Muscle of leg (tissue), 11 donors: Measurements from ENCODE around the gene TRABD2B. TPM values are rescaled to one million over a fixed set of nuclear protein-coding genes. Genes with fewer than 3 reads are reported as not detected.

Source experiments
- DNase-seq: peaks from one replicate; pipeline ENCODE4 v3.0.0; 2013
- H3K27ac ChIP-seq: one replicate; pipeline ENCODE4 v1.5.1; 2013; ENCODE audit warnings: mild to moderate bottlenecking, low read length, control low read depth
- H3K27me3 ChIP-seq: one replicate; pipeline ENCODE4 v1.6.1; 2013; ENCODE audit warnings: low read length; ENCODE audit not compliant: control insufficient read depth, insufficient read depth
- H3K36me3 ChIP-seq: one replicate; pipeline ENCODE4 v1.6.1; 2013; ENCODE audit warnings: low read length; ENCODE audit not compliant: control insufficient read depth, insufficient read depth
- H3K4me1 ChIP-seq: one replicate; pipeline ENCODE4 v1.6.1; 2013; ENCODE audit warnings: low read length; ENCODE audit not compliant: control insufficient read depth, insufficient read depth
- H3K4me3 ChIP-seq: one replicate; pipeline ENCODE4 v1.5.1; 2013; ENCODE audit warnings: low read length, control low read depth
- H3K9me3 ChIP-seq: replicated peaks from 2 replicates; pipeline ENCODE4 v1.6.1; 2013; ENCODE audit warnings: low read depth, low read length; ENCODE audit not compliant: control insufficient read depth
- WGBS: methylation state at CpG from one replicate; pipeline ENCODE4 v1.1.5; 2013; ENCODE audit warnings: missing lambda C conversion rate; ENCODE audit not compliant: insufficient coverage; 5-methylcytosine and 5-hydroxymethylcytosine counted together
- polyA plus RNA-seq, 8 donors: library from polyadenylated mRNA; unstranded; fragments of 120-200 nt; gene quantifications; one replicate each; pipeline versions ENCODE4 v1.2.1 to v1.2.3, GENCODE V29; 2013; ENCODE audit warnings: inconsistent platforms in 1 of 8, low replicate concordance in 1 of 8; ENCODE audit not compliant: insufficient read length in 8 of 8, insufficient read depth in 1 of 8
- total RNA-seq: library from RNA; stranded (reverse); fragments of 120-200 nt; gene quantifications from one replicate; pipeline ENCODE4 v1.2.4, GENCODE V29; 2013

Gene TRABD2B
- total and polyA plus RNA-seq, 9 donors: 1.1 to 7.0 (median 4.4) TPM

- Histone ChIP-seq H3K4me3 (no peak overlapping the region), H3K9me3 (no peaks in the 10 kb centered on the region), H3K27me3 (peaks cover 4% of the 10 kb centered on the region), H3K36me3 (no peaks in the 10 kb centered on the region), H3K27ac (no peak overlapping the region), H3K4me1 (peaks cover 6% of the 10 kb centered on the region)
- WGBS: 90% methylated on average over 2 of the region's 3 CpGs
- DNase-seq: no peak
Observed at GRCh38 chr1:47953661-47954060, 43.5 kb downstream of the TRABD2B start.

- peaks cover 6% of the 10 kb centered on the region for H3K4me1 ChIP-seq
- H3K36me3 ChIP-seq: no peaks in the 10 kb centered on the region
- peaks cover 4% of the 10 kb centered on the region for H3K27me3 ChIP-seq
- DNase-seq: no peak
- no peak overlapping the region for H3K27ac ChIP-seq
- 76% methylated on average over 6 of the region's 6 CpGs for WGBS
- no peaks in the 10 kb centered on the region for H3K9me3 ChIP-seq
- no peak overlapping the region for H3K4me3 ChIP-seq
Observed at GRCh38 chr1:47951545-47952235, 45.5 kb downstream of the TRABD2B start.

DNA sequence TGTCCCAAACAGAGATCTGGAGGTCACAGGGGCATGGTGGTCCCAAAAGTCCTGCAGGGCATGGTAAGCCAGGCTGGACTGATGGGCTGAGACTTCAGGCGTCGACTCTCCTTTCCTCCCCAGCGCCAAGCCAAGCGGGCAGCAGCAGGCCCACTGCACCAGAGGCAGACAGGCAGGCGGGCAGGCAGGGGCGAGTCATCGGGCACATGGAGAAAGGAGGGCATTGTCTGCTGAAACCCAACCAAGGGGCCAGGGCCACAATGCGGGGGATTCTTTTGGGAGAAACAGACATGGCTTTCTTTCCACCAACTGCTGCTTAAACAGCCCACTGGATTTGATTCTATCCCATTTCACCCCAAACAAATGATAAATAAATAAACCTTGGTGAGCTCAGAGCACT lies 46.2 kb downstream of the TRABD2B start:
- Histone ChIP-seq H3K27ac (no peak overlapping the region), H3K36me3 (no peaks in the 10 kb centered on the region), H3K4me3 (no peak overlapping the region), H3K27me3 (peaks cover 4% of the 10 kb centered on the region), H3K4me1 (peaks cover 6% of the 10 kb centered on the region), H3K9me3 (no peaks in the 10 kb centered on the region)
- no peak for DNase-seq
- WGBS: 88% methylated on average over 2 of the region's 8 CpGs

DNA sequence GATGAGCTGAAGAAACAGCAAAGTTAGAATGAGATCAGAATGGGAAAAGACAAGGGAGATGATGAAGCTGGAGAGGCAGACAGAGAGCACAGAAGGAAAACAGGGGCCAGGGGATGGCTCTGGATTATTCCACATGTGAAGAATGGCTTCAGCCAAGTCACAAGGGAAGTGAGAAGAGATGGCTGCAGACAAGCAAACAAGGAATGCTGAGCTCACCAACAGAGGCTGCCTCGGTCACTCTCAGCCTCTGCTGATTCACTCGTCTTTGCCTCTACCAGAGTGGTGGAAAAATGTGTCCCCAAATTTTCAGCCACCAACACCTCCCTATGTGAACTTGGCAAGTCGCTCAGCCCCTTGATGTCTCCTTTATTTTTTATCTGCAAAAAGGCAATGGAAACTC lies 46.7 kb downstream of the TRABD2B start:
- 69% methylated on average over 2 of the region's 3 CpGs for WGBS
- H3K27ac ChIP-seq: no peak overlapping the region

DNA sequence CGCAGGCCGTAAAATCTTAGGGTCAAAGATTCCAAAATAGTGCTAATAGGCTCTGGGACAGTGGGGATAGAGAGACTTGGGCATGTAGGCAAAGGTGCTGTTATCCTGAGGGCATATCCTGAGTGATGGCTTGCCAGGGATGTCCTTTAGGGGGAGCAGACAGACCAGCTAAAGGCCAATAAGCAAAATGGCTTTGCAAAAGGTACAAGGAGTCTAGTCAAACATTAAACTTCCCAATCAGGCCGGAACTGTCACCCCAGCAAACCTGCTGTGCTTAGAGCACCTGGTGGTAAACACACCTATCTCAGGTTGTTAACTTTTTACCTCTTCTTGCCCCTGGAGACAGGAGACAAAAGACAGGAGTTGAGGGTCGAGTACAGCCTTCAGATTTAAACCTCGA lies 49.1 kb downstream of the TRABD2B start:
- H3K9me3 ChIP-seq: no peaks in the 10 kb centered on the region
- no peak for DNase-seq
- no peak overlapping the region for H3K27ac ChIP-seq
- 80% methylated on average over 2 of the region's 5 CpGs for WGBS
- H3K4me1 ChIP-seq: peaks cover 11% of the 10 kb centered on the region
- H3K36me3 ChIP-seq: no peaks in the 10 kb centered on the region
- no peak overlapping the region for H3K4me3 ChIP-seq
- no peaks in the 10 kb centered on the region for H3K27me3 ChIP-seq

More for the DNA sequence above, 46.7 kb downstream of the TRABD2B start:
- Histone ChIP-seq H3K4me3 (no peak overlapping the region), H3K9me3 (no peaks in the 10 kb centered on the region), H3K4me1 (peaks cover 6% of the 10 kb centered on the region), H3K36me3 (no peaks in the 10 kb centered on the region), H3K27me3 (peaks cover under 1% of the 10 kb centered on the region)
- DNase-seq: peak; percentile 75

DNA sequence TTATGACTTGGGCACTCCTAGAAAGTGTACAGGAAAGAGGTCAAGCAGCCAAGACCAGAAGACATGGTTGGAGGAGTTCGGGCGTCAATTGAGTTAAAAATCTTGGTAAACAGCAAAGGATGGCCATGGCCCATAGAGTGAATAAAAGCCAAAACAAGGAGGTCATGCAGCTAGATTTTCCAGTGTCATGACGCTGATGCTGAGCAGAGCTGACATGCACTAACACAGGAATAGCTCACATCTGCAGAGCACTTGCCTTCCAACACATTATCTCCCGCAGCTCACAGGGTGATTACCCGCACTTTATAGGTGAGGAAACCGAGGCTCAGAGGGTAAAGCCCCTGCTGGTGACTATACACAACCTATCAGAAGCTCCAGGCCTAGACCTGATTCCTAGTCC lies 49.7 kb downstream of the TRABD2B start:
- no peaks in the 10 kb centered on the region for H3K9me3 ChIP-seq
- 81% methylated on average over 6 of the region's 6 CpGs for WGBS
- no peak for DNase-seq
- H3K27me3 ChIP-seq: no peaks in the 10 kb centered on the region
- H3K4me1 ChIP-seq: peaks cover 11% of the 10 kb centered on the region
- no peak overlapping the region for H3K4me3 ChIP-seq
- no peaks in the 10 kb centered on the region for H3K36me3 ChIP-seq
- H3K27ac ChIP-seq: no peak overlapping the region

DNA sequence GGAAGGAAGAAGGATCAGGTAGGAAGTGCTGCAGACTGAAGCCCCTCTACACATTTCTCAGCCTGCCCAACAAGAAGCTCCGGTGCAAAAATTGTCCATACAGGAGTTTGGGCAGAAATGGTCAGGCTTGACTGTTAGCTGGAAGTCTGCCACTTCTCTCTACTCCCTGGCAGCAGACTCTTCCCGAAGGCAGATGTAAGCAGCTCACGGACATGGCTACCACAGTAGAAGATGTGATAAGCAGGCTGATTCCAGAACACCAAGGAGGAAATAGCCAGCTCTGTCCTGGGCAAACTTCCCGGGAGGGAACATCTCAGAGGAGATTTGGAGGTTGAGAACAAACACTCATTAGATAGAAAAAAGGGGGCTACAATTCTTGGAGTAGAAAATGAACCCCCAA lies 52.6 kb downstream of the TRABD2B start:
- peaks cover 13% of the 10 kb centered on the region for H3K4me1 ChIP-seq
- WGBS: 89% methylated on average over 1 of the region's 4 CpGs
- no peaks in the 10 kb centered on the region for H3K9me3 ChIP-seq
- no peak overlapping the region for H3K27ac ChIP-seq
- peak; percentile 40 for DNase-seq
- H3K36me3 ChIP-seq: no peaks in the 10 kb centered on the region
- H3K27me3 ChIP-seq: peaks cover 2% of the 10 kb centered on the region
- H3K4me3 ChIP-seq: no peak overlapping the region

DNA sequence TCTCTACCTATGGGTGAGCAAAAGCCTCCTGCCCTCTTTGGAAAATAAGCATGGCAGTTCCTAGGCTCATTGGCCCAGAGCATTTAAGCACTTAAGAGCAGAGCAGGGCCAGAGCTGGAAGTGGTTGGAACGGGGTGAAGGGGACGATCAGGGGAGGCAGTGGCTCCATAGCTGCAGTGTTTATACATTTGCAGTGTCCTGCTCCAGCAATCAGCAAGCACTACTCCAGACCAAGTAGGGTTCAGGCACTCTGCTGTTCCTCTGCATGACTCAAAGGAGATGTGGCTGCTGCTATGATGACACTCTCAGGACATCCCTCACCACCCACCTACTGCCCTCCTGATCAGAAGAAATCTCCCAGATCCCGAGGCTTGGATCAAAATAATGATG lies 55.0 kb downstream of the TRABD2B start:
- H3K9me3 ChIP-seq: no peaks in the 10 kb centered on the region
- 52% methylated on average over 2 of the region's 3 CpGs for WGBS
- no peak overlapping the region for H3K27ac ChIP-seq
- H3K36me3 ChIP-seq: no peaks in the 10 kb centered on the region
- peaks cover 2% of the 10 kb centered on the region for H3K27me3 ChIP-seq
- H3K4me1 ChIP-seq: peaks cover 22% of the 10 kb centered on the region
- DNase-seq: no peak
- no peak overlapping the region for H3K4me3 ChIP-seq

- H3K9me3 ChIP-seq: no peaks in the 10 kb centered on the region
- peaks cover 2% of the 10 kb centered on the region for H3K27me3 ChIP-seq
- H3K36me3 ChIP-seq: no peaks in the 10 kb centered on the region
- H3K27ac ChIP-seq: no peak overlapping the region
- H3K4me1 ChIP-seq: peaks cover 22% of the 10 kb centered on the region
- no peak overlapping the region for H3K4me3 ChIP-seq
- DNase-seq: no peak
- 100% methylated on average over 1 of the region's 2 CpGs for WGBS
Observed at GRCh38 chr1:47941609-47942239, 55.5 kb downstream of the TRABD2B start.

DNA sequence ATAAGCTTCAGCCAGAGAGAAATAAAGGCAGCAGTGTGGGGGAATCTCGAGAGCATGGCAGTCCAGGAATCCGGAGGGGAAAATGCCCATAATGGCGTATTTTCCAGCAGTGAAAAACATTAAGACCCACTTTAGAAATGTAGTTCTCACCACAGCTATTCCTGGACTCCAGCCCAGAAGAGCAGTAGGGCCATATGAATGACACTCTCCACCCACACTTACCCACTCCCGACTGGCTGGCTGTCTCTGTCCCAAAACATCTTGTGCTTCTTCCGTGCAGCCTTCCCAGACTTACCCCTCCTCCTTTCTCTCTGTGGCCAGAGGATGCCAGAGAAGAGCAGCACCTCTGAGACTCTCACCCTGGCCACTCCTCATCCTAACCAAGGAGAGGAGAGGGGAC lies 56.4 kb downstream of the TRABD2B start:
- Histone ChIP-seq H3K27me3 (peaks cover 2% of the 10 kb centered on the region), H3K4me3 (no peak overlapping the region), H3K27ac (no peak overlapping the region), H3K9me3 (no peaks in the 10 kb centered on the region), H3K36me3 (no peaks in the 10 kb centered on the region), H3K4me1 (peaks cover 22% of the 10 kb centered on the region)
- WGBS: 53% methylated on average over 3 of the region's 5 CpGs
- DNase-seq: no peak
